ENCODE results near the gene KNG1. TPM values are rescaled to one million over a fixed set of nuclear protein-coding genes. Genes with fewer than 3 reads are reported as not detected.
A peak's percentile ranks its signal among the peaks of the same experiment; 100 is the strongest.

KNG1 gene
- total RNA-seq, 1 donor from 2014 or later = 1,019 TPM

GRCh38 chr3:186772281-186772694 lies 55.1 kb downstream of the KNG1 start:
- ATAC-seq (peak; percentile 31), DNase-seq (ENCODE audit: low spot score) (no peak)

DNA sequence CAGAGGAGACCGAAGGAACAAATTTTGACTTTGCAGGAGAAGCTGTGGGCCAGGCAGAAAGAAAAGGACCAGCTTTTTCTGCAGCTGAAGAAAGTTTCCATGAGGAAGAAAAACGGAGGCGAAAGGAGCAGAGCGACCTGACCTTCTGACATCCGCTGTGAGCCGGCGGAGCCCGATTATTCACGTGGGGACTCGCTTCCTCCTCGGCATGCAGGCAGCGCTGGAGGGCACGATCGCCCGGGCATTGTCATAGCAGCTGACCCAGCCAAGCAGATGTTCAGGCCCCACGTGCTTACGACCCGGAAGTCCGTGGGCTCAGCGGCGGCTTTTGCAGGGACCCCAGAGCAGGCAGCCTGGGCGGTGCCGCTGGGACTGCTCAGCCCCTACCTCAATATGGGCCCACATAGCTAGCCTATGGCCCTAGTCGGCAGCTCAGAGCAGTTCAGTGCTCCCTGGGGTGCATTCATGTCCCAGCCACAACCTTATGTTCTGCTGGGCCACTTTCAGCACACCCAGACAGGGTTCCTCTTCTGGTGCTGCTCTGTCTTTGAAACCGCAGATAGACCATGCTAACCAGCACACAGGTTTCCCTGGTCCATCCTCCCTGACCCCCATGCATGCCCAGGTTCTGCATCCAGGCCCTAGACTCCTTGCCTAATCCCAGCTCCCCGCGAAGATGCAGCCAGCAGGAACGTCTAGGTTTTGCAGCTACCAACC lies 55.7 kb downstream of the KNG1 start:
- peak; percentile 71 for DNase-seq (ENCODE audit: low spot score)
- ATAC-seq = peak; percentile 92

GRCh38 chr3:186775999-186776398 lies 58.8 kb downstream of the KNG1 start:
- ATAC-seq (no peak), DNase-seq (ENCODE audit: low spot score) (no peak)

DNA sequence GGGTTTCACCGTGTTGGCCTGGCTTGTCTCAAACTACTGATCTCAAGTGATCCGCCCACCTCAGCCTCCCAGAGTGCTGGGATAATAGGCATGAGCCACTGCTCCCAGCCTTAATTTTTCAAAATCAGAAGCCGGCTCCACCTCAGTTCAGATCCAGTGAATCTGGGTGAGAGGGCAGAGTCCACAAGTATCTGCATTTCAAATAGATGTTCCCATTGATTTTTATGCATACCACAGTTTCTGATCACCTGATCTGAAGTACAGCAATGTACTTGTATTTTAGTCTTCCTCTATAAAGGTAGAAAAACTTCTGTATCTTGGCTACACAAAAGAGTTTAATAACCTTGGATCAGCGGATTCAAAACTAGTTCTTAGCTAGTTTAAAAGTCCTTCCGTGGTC lies 62.0 kb downstream of the KNG1 start:
- no peak for ATAC-seq
- DNase-seq (ENCODE audit: low spot score) = no peak

- ATAC-seq (peak; percentile 21), DNase-seq (ENCODE audit: low spot score) (no peak)
Observed at GRCh38 chr3:186782542-186783057, 65.4 kb downstream of the KNG1 start.

GRCh38 chr3:186783058-186783730 lies 66.0 kb downstream of the KNG1 start, which contains the start of gene EIF4A2:
Gene EIF4A2, plus strand, starts transcription at chr3:186783577. Its CDS starts 34 bp downstream, at chr3:186783611.
- peak; percentile 89 for ATAC-seq
- peak; percentile 91 for DNase-seq (ENCODE audit: low spot score)

GRCh38 chr3:186783731-186784515 lies 66.8 kb downstream of the KNG1 start:
- DNase-seq (ENCODE audit: low spot score) (peak; percentile 87), ATAC-seq (peak; percentile 81)

GRCh38 chr3:186784820-186785494 lies 67.8 kb downstream of the KNG1 start:
- ATAC-seq = no peak
- DNase-seq (ENCODE audit: low spot score) = no peak

- no peak for DNase-seq (ENCODE audit: low spot score)
Observed at GRCh38 chr3:186785495-186786018, 68.4 kb downstream of the KNG1 start.

DNA sequence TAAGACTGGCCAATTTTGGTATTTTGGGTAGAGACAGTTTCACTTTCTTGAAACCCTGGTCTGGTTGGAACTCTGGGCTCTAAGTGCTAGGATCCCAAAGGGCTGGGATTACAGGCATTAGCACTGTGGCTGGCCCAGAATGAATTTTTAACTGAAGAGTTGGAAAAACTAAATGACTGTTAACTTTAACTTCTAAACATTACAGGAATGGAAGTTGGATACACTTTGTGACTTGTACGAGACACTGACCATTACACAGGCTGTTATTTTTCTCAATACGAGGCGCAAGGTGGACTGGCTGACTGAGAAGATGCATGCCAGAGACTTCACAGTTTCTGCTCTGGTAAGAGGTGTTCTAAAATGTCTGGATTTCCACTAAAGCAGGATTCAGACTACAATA lies 69.8 kb downstream of the KNG1 start:
- no peak for DNase-seq (ENCODE audit: low spot score)
- ATAC-seq = no peak

More at GRCh38 chr3:186785495-186786018, 68.4 kb downstream of the KNG1 start:
- ATAC-seq = no peak

- no peak for DNase-seq (ENCODE audit: low spot score)
- no peak for ATAC-seq
Observed at GRCh38 chr3:186787642-186788481, 70.7 kb downstream of the KNG1 start.

DNA sequence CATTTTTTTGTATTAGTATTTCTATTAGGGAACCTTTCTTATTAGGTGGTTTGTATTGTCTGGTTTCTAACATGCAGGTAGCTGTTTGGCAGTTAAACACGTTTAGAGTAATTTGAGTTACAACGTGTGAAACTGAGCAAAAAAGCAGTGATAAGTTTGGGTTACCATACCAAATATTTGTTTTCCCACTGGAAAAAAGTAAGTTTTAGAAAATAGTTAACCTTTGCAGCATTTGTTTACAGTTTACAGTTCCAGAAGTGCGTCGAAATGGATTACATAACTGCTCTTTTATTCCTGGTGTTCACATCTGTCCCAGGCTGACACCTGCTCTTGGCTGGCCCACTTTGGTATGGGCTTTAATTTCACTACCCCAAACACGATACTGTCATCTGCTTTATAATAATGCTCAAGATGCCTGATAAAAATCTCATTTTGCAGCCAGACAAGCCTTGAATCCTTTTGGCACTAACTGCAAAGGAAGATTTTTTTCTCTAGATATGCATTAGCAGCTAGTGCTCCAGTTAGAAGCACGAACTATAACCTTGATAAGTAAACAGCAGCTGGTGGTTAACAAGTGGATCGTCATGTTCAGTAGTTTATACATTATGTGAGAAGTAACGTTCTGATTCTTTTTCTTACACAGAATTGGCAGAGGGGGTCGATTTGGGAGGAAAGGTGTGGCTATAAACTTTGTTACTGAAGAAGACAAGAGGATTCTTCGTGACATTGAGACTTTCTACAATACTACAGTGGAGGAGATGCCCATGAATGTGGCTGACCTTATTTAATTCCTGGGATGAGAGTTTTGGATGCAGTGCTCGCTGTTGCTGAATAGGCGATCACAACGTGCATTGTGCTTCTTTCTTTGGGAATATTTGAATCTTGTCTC lies 71.6 kb downstream of the KNG1 start:
- DNase-seq (ENCODE audit: low spot score) (no peak), ATAC-seq (no peak)

DNA sequence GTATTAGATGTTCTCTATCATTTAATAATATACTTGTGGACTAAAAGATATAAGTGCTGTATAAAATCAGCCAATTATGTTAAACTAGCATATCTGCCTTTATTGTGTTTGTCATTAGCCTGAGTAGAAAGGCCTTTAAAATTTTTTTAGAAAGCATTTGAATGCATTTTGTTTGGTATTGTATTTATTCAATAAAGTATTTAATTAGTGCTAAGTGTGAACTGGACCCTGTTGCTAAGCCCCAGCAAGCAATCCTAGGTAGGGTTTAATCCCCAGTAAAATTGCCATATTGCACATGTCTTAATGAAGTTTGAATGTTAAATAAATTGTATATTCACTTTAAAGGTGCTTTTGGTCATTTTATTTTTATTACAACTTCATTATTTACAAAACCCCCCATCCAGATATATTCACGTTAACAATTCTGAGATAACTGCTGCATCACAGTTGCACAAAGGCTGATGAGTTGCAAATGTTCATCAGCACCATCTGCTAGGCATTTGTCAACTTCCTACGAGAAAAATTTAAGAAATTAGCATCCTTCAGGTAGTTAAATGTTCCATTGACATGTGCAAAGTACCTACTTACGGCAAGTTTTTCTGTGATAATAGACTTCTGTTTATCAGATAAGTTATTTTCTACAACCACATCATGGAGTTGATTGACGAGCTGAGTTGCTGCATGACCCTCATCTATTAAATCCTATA lies 72.5 kb downstream of the KNG1 start:
- no peak for ATAC-seq
- no peak for DNase-seq (ENCODE audit: low spot score)

- no peak for DNase-seq (ENCODE audit: low spot score)
- peak; percentile 51 for ATAC-seq
Observed at GRCh38 chr3:186790261-186790981, 73.3 kb downstream of the KNG1 start.
